A172 (cell line): Measurements from ENCODE around the gene MRPS14. TPM values are rescaled to one million over a fixed set of nuclear protein-coding genes. Genes with fewer than 3 reads are reported as not detected.
"Not testable (repeated sequence)": the region's sequence is repeated elsewhere in the genome, so short reads cannot be mapped to it uniquely, and the experiment has no call there.

Experiments
- DNase-seq: peaks from one replicate; pipeline ENCODE4 v3.0.0-alpha.2; 2015; ENCODE audit warnings: low spot score
- total RNA-seq: library from RNA; depleted of rRNA; stranded (reverse); fragments of >200 nt; shearing (Covaris generic); gene quantifications from 2 replicates; pipeline ENCODE4 v1.2.3, GENCODE V29; 2014

The MRPS14 gene
- total RNA-seq, 1 experiment from 2014 or later = 42.3 TPM

DNA sequence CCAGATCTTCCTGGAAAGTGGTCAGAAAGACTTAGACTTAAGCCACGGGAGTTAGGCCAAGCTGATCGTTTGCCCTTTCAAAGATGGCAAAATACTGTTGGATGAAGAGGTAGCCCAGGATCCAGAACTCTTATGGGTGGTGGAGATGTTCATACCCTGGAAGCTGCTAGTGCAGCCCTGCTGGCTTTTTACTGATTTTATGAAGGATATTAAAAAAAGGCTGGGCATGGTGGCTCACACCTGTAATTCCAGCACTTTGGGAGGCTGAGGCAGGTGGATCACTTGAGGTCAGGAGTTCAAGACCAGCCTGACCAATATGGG, 657 bp upstream of the MRPS14 start:
- DNase-seq = not testable (repeated sequence)

DNA sequence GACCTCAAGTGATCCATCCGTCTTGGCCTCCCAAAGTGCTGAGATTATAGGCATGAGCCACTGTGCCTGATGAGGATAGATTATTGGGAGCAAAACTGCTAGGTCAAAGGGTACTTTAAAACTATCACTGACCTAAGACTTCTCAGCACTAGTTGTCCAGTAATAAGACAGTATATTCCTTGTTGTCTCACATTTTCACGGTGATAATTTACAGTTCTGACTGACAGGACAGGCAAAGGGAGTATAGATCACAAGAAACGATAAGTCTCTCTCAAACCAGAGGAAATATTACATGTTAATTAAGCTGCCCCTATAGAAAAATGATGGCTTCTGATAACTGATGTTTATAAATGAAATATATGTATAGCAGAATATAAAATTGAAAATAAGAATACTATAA, 3.7 kb downstream of the MRPS14 start:
- DNase-seq = no peak

DNA sequence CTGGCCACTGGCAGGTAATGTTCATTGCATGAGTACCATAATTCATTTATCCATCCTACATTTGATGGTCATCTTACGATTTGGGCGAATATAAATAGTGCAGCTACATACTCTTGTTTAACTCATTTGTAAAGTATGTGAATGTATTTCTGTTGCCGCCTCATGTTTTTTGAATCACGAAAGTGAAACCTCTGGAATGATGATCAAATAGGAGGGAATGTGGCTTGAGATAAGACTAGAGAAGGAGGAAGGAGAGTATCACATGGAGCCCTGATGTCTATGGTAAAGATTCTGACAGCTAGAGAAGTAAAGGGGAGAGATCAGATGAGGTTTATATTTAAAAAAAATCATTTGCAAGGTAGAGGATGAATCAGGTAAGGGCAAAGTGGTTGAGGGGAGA, 8.0 kb downstream of the MRPS14 start:
- DNase-seq = peak; percentile 77

DNA sequence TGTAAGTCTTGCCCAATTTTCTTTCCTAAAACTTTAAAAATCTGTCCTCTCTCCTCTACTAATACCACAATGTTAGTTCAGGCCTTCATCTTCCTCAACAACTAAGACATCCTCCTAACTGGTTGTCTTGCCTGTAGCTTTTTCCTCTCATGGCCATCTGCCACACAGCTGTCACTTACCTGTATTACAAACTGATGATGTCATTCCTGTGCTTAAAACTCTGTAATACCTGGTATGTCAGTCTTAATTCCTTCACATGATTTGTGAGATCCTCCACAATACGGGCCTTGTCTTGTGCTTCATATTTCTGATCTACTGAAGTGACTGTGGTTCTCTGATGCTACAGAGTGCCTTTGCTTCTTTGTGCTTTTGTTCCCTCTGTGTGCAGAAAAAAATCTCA, 9.8 kb downstream of the MRPS14 start:
- no peak for DNase-seq

DNA sequence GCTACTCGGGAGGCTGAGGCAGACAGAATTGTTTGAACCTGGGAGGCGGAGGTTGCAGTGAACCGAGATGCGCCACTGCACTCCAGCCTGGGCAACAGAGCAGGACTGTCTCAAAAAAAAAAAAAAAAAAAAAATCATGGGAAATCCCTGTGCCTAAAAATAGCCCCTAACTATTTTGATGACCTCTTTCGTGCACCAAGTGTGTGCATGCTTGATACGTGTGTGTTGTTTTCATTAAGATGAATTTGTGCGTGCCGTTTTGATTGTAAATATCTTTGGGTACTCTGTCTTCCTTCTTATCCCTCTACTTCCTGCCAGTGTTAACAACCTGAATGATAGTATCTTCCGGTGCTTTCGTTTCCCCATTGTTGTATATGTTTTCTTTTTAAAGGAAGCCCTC, 13.7 kb downstream of the MRPS14 start:
- DNase-seq = no peak

DNA sequence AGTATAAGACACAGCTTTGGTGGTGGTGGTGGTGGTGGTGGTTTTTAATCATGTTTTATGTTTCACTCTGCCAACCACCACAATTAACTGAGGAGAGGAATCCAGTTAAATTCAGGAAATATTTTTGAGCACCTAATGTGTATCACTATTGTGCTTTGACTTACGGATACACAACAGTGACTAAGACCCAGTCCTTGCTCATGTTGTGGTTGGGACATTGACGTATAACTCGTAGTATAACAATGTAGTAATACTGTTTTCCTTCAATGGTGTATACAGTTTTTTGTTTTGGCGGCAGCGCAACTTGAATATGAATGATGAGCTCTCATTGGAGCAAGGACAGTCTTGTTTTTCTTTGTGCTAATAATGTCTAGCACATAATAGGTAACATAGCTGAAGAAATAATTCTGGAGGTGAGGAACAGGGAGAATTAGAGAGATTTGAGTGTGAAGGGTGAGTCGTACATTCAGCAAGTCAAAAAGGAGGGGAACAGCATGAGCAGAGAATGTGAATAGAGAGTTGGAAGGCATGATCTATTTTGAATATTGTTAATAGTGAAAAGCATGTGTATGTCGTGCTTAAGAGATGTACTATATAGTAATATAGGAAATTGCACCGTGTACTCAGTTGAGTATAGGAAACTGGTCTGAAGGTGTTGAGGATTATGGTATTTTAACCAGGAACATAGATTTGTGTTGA, 18.0 kb downstream of the MRPS14 start:
- no peak for DNase-seq

DNA sequence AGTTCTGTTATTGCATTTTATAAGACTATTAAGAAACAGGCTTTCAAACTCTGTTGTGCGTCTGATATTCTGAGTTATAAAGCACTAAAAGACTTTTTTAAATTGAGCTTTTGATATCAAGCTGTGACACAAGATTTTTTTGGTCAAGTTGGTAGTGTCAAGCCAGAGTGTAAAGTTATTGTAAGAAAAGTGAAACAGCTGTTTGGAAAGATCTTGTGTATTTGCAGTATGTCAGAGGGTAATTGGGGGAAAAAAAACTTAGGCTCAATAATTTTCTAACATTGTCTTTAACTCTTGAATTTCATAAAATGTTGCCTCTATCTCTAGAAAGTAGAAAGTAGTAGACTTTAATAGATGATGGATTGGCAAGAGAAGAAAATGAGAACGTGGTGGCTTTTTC, 19.7 kb downstream of the MRPS14 start:
- no peak for DNase-seq

DNA sequence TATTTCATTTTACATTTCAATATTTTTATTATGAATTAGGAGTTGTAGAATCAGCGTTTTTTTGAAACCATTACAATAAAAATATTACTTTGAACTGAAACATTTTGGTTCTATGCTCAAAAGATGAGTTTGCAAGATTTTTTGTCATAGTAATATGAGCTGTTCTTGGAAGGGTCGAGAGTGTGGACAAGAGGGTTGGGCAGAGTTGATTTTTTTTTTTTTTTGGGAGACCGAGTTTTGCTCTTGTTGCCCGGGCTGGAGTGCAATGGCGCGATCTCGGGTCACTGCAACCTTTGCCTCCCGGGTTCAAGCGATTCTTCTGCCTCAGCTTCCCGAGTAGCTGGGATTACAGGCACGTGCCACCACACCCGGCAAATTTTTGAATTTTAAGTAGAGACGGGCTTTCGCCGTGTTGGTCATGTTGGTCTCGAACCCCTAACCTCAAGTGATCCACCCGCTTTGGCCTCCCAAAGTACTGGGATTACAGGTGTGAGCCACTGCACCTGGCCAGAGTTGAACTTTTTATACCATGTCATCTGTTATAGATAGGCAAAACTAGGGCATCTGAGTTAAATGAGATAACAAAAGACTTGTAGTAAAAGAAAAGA, 20.2 kb downstream of the MRPS14 start:
- no peak for DNase-seq

DNA sequence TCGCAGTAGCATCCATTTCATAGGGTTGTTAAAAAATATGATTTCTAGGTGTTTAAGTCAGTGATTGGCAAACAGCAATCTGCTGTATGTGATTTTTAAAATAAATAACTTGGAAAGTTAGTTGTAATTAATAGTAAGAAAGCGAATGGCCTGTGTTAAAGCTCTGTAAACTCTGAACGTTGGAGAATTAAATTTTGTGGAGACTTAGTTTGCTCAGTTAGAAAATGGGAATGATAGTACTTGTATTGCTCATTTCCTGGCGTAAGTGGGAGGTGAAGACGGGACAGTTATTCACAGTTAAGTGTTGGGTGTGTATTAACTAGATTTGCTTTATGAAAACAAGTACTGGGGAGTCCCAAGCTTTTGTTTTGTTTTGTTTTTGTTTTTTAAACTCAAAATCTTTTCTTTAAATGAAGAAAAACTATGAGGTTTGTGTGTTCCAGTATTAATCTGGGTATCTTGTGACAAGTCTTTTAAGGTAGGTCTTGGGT, 22.5 kb downstream of the MRPS14 start:
- no peak for DNase-seq

DNA sequence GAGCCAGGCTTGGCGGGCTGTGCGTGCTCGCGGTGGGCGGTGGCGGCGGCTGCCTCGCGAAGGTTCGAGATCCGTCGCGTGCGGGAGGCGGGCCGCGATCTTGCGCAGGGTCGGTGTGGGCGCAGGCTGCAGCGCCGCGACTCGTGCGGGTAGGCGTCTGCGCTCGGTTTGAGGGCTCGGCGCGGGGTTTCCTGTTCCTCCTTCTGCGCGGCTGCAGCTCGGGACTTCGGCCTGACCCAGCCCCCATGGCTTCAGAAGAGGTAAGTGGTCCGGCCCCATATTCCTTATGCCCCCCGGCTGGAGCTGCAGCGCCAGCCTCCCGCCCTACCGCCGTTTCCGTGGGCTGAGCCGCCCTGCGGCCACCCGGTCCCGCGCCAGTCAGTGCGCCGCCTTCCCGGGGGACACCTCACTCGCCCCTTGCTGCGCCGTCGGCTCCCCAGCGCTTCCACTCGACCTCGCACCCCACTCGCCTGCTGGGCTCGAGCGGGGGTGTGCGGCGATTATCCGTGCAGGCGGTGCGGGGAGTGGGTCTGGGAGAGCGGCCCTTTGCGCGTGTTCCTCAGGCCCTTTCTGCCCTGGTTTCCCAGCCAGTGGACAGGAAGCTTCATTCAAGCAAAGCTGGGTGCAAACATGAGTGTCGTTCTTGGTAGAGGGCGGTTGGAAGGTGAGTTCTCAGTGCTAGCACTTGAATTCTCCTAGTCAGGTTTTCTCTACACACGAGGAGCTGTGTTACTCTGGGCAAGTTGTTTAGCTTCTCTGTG, 23.1 kb downstream of the MRPS14 start, which contains the start of gene CACYBP:
Gene CACYBP, plus strand, starts transcription at position 12 of the 761 bp plus-strand sequence. Its CDS starts 234 bp downstream, at position 246.
- peak; percentile 48 for DNase-seq

DNA sequence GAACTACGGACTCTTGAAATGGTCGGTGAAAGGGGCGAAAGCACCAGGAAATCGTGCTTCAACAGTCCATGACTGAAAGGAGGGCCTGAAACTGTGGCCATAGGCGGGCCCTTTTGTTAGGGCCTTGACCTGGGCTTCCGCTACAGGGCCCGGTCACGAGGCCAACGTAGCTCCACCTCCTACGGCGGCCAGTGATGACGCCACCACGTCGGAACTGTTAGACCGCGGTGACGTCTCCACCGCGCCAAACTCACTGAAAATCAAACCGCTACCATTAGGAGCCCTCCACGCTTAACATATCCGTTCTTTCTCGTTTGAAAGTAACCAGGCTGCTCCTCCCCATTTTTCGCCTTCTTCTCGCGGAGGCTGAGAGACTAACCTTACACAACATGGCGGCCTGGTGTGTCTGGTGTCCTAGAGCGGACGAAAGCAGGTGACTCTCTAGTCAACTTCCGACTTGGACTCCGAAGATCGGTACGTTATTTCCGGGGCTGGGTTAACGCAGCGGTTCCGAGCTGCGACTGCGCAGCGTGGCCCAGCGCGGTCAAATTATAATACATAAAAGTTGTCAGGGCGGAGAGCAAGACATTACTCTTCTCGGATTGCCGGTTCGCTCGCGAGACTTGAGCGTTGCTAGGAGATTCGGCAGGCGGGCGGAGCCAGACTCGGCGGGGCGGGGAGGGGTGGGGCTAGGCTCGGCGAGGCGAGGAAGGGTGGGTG, 23.8 kb downstream of the MRPS14 start:
- DNase-seq = peak; percentile 99

DNA sequence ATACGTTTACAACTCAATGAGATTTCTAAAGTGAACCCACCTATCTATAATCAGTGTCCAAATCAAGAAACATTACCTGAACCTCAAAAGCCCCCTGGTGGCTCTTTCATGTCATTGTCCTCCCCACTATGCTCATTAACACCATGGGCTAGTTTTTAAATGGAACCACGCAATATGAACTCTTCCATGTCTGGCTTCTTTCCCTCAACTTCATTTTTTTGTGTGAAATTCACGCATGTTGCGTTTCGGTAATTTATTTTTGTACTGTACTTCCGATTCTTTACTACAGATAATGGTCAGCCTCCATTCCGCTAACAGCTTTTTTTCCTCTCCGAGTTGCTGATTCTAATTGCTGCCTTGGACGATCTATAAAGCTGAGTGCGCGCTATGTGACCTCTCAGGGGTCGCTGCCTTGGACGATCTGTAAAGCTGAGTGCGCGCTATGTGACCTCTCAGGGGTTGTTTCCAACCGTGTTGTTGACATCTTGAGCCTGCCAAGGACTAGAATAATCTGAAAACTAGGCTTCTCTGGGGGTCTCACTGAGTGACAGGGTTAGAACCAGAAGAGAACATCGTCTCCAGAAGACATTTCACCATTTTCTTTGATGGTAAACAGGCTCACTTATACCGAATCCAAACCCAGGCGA, 24.5 kb downstream of the MRPS14 start:
- DNase-seq = peak; percentile 75

DNA sequence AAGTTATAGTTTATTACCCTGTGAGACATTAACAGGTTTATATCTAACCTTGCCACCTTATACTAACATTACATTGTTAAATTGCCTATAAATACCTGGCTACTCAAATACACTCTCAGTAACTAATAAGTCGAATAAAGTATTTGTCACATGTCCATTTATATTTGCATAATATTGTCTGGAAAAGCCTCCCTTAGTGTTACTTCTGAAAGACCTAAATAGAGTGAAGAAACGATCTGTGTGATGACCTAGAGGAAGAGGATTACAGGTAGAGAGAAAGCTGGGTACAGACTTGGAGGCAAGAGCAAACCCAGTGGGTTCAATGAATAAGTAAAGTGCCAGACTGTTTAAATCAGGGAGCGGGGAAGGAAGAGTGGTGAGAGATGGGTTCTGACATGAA, 26.2 kb downstream of the MRPS14 start:
- no peak for DNase-seq

DNA sequence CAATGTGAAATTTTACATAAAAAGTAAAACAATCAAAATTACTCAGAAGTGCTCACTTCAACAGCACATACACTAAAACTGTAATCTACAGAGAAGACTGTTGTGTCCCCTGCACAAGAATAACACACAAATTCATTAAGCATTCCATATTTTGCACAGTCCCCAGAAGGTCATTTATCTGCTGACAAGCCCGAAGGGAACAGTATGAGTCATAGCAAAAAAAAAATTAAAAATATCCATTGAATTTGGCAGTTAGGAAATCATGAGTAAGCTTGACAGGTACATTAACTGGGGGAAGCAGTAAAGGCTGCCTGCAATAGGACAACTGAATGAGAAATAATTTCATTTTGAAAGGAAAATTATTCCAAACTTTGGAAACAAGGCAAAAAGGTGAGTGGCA, 26.7 kb downstream of the MRPS14 start:
- DNase-seq = peak; percentile 46

DNA sequence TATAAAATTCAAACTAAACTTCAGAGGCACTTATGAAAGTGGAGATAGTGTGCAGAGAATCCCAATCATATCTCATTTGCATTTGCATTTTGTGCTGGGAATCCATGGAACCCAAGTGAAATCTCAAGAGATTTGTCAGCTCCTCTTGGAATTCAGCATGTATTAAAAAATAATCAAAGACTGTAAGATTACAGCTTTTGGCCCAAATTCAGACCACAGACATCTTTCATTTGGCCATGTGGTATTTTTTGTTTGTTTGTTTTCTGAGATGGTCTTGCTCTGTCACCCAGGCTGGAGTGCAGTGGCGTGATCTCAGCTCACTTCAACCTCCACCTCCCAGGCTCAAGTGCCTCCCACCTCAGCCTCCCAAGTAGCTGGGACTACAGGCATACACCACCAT, 27.3 kb downstream of the MRPS14 start:
- DNase-seq = no peak

DNA sequence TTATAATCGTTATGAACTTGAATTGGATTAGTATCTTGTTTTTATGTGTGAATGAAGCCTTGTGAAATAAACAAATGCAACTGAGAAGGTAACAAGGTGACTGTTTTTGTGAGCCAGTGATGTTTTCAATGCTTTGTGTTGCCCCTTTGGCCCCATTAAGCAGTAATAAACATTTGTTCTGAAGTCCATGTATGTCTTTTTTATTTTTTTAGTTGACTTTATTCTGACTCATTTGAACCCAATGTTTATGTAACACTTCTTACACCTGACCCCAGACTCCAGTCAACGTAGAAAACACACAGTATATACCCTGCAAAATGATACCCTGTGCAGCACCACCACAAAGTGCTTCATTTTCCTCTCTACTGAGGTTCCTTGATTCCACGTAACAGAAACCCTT, 28.1 kb downstream of the MRPS14 start:
- no peak for DNase-seq

DNA sequence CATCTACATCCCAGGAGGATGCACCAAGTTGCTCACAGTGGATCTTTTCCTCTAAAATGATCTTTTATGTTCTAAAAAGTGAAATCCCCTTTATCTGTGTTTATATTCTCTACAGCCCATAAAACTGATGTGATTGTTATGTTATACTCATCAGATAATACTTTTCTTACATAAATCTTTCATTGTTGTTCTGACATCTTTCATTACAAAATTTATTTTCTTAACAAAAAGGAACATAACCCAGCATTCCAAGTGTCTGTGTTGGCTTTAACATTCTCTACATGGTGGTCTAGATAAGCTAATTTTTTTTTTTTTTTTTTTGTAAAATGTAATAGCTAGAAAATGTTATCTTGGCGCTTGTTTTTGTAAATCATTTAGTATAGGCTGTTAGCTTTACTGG, 31.8 kb downstream of the MRPS14 start:
- DNase-seq = no peak

DNA sequence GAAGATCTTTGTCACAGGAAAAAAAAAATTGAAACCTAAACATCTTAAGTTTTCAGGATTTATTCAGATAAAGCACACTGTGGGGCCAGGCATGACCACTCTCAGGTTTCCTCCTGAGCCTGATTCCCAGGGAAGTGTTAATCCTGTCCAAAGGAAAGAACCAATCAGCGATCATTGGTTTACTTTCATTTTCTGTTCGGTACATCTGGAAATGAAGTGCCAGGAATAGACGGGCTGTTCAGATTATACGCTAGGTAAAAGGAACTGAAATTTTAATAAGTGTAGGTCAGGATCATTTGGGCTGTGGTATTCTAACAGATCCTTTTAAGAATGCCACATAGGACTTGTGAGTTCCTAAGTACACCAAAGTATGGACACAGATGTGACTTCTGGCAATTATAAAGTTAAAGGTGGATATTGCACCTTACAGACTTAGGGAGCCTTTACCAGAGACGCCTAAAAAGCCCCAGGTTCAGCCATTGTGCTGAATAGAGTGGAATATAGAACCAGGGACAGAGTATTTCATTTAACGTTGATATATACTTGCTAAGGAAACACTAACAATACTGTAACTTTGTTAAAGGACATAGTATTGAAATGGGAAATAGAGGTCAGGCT, 32.7 kb downstream of the MRPS14 start:
- peak; percentile 87 for DNase-seq

DNA sequence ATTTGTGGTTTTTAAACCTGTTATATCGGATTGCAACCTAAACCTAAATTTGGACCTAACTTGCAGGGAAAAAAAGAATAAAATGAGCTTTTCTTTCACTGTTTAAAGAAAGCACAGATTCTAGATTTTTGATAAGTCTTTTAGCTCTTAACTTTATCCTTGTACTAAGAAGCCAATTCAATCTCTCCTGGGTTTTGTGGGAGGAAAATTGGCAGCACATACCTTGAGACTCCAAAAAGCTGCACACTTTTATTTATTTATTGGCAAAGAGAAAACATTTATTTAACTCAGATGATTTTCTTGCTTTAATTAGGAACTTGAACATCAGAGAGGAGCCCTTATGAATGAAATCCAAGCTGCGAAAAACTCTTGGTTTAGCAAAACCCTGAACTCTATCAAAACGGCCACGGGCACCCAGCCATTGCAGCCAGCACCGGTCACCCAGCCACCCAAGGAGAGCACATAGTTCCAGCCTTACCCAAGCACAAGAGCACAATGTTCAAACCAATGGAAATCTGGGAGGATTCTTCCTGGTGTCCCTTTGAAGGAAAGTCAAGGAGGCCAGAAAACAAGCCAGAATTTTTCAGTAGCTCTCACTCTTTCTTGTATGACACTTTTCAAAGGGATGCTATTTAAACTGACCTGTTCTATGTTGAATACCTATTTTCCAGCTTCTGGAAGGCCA, 33.5 kb downstream of the MRPS14 start:
- DNase-seq = no peak

DNA sequence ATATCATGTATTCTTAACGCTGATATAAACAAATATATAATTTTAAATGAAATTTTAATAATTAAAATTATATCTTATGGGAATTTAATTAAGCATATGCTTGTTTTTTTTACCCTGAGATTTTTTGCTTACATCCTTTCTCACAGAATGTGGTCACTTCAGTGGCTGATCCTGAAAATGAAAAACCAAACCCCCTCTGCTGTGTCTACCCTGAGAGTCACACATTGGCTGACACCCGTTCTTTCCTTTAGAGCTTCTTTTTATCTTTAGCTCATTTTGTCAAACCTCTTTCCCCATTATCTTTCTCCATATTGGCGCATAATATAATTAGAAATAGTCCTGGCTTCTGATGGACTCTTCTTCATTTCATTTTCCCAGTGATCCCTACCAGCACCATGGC, 34.2 kb downstream of the MRPS14 start:
- DNase-seq = no peak

DNA sequence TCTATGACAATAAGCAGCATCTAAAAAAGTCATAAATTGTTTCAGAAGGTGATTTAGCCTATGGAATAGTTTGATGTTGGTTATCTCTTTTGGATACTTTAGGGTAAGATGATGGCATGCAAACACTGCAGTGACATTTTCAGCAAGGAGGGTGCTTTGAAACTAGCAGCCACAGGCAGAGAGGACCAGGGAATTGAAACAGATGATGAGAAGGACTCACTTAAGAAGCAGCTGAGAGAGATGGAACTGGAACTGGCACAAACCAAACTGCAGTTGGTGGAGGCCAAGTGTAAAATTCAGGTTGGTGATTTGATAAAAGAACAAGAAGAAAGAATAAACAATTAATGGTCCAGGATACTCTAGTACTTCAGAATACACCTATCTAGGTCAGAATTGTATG, 34.7 kb downstream of the MRPS14 start:
- DNase-seq = no peak
